ENCODE measurements around the gene TNNT1. TPM values are rescaled to one million over a fixed set of nuclear protein-coding genes. Genes with fewer than 3 reads are reported as not detected.

Gene TNNT1
- polyA plus RNA-seq (2011; rRNA removed) (2.8 and 3.3 TPM in 2 replicates), polyA minus RNA-seq (2011; rRNA and poly(A)+ RNA removed) (0.87 and 0.92 TPM in 2 replicates)

GRCh38 chr19:55149078-55150003 is at the start of gene TNNT1:
TSS of gene TNNT1 (minus strand) at chr19:55149206. CDS start at chr19:55147157, 2,049 bp downstream.
- ChIA-PET POLR2A (interaction anchor here (0.5 to 0.6 kb wide), 2 partner anchors 110 to 532 kb away, joined by 3 read pairs; partner anchors contain the start of gene PPP6R1), CTCF (interaction anchor here (0.6 kb wide), 2 partner anchors 20 to 96 kb away, joined by 3 to 4 read pairs; no protein-coding TSS in a partner anchor)
- Histone ChIP-seq H3K4me3 (ENCODE audit: low read depth, low read length) (no peak within 1 kb of the TSS), H3K27me3 (ENCODE audit: control insufficient read depth, insufficient read depth, low read length) (peaks cover 36% of the 10 kb centered on the region), H3K9me3 (ENCODE audit: control insufficient read depth, insufficient read depth, low read length) (peaks cover 3% of the 10 kb centered on the region; the same call in 1 of the 2 replicates), H3K27ac (ENCODE audit: low read depth, low read length) (no peak within 1 kb of the TSS)
- DNase-seq (ENCODE audit: low read depth, low spot score): no peak
- no peak for TF ChIP-seq CTCF (IDR thresholded peaks at IDR 0.05; ENCODE audit: low read depth, low read length)

GRCh38 chr19:55198651-55199050 is 49.6 kb upstream of the TNNT1 start:
- no peak overlapping the region for H3K4me3 ChIP-seq (ENCODE audit: low read depth, low read length)
- no peak overlapping the region for H3K27ac ChIP-seq (ENCODE audit: low read depth, low read length)
- ChIA-PET CTCF (no interaction called here), POLR2A (no interaction called here)
- H3K9me3 ChIP-seq (ENCODE audit: control insufficient read depth, insufficient read depth, low read length): no peaks in the 10 kb centered on the region
- no peaks in the 10 kb centered on the region for H3K27me3 ChIP-seq (ENCODE audit: control insufficient read depth, insufficient read depth, low read length)
- no peak for DNase-seq (ENCODE audit: low read depth, low spot score)
- no peak for TF ChIP-seq CTCF (IDR thresholded peaks at IDR 0.05; ENCODE audit: low read depth, low read length)

DNA sequence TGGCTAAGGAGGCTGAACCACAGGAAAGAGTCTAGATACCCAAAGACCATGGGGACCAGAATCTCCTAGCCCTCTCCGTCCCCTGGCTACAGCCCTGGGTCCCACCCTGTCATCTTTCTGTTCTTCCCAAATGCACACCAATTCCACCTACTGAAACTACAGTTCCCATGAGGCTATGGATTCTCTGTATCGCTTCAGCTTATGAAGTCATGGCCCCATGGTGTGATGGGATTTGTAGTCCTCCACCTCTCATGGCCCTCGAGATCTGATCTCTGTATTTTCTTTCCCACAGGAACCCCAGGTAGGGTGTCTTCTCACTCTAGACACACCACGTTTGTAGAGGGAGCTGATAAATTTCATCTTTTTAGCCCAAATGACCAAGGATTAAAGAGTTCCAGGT is 48.5 kb upstream of the TNNT1 start:
- H3K27ac ChIP-seq (ENCODE audit: low read depth, low read length): no peak overlapping the region
- H3K4me3 ChIP-seq (ENCODE audit: low read depth, low read length): no peak overlapping the region
- POLR2A ChIA-PET: interaction anchor here (0.7 kb wide), 1 partner anchor 82 kb away, joined by 3 read pairs; the partner anchor contains the start of gene HSPBP1
- no peaks in the 10 kb centered on the region for H3K9me3 ChIP-seq (ENCODE audit: control insufficient read depth, insufficient read depth, low read length)
- H3K27me3 ChIP-seq (ENCODE audit: control insufficient read depth, insufficient read depth, low read length): no peaks in the 10 kb centered on the region
- no peak for DNase-seq (ENCODE audit: low read depth, low spot score)
- TF ChIP-seq CTCF (IDR thresholded peaks at IDR 0.05; ENCODE audit: low read depth, low read length): no peak
- CTCF ChIA-PET: no interaction called here

DNA sequence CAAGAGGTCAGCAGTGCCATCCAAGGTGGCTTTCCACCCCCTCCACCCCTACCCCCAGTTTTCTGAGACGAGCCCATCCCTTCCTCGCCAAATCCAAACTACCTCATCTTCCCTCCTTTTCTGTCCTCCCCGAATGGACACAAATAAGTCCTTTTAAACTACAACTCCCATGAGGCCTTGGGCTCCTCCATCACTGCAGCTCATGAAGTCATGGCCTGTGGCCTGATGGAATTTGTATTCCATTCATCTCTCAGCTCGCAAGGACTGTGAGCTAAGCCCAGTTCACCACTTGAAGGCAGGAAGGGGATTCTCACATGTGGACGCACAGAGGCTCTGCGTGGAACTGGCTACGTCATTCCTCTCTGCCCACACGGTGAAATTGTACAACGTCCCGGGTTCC is 47.8 kb upstream of the TNNT1 start:
- CTCF ChIA-PET: no interaction called here

More for the DNA sequence above, 47.8 kb upstream of the TNNT1 start:
- Histone ChIP-seq H3K27me3 (ENCODE audit: control insufficient read depth, insufficient read depth, low read length) (no peaks in the 10 kb centered on the region), H3K9me3 (ENCODE audit: control insufficient read depth, insufficient read depth, low read length) (no peaks in the 10 kb centered on the region), H3K27ac (ENCODE audit: low read depth, low read length) (no peak overlapping the region), H3K4me3 (ENCODE audit: low read depth, low read length) (no peak overlapping the region)
- POLR2A ChIA-PET: no interaction called here
- no peak for TF ChIP-seq CTCF (IDR thresholded peaks at IDR 0.05; ENCODE audit: low read depth, low read length)
- DNase-seq (ENCODE audit: low read depth, low spot score): no peak

Measured in AG04450 (cell line).